Gastrocnemius medialis (tissue), 4 donors: ENCODE data around the gene MMP24. TPM values are rescaled to one million over a fixed set of nuclear protein-coding genes. Genes with fewer than 3 reads are reported as not detected.

Source experiments
- ATAC-seq, 2 donors: fragments of 150-250 bp; one replicate each; pipeline ENCODE4 v1.9.1; 2016
- DNase-seq, 2 donors: peaks; one replicate each; pipeline ENCODE4 v3.0.0-alpha.2; 2019
- H3K27ac ChIP-seq, 4 donors: fragments of 200-600 bp; sonication (generic); 1 replicate in 1 of 4; 2 replicates in 3 of 4; pipeline ENCODE4 v1.5.1; 2016 to 2018; ENCODE audit warnings: mild to moderate bottlenecking in 2 of 4, moderate library complexity in 1 of 4
- H3K27me3 ChIP-seq, 3 donors: fragments of 200-600 bp; sonication (generic) in 2 of 3; 1 replicate in 1 of 3; 2 replicates in 2 of 3; pipeline versions ENCODE4 v1.5.1 to v1.6.0; 2016 to 2019; ENCODE audit warnings: mild to moderate bottlenecking in 1 of 3, moderate library complexity in 1 of 3
- H3K36me3 ChIP-seq, 2 donors: fragments of 200-600 bp; sonication (generic) in 1 of 2; one replicate each; pipeline ENCODE4 v1.5.1; 2017 to 2018
- H3K4me1 ChIP-seq, 2 donors: fragments of 200-600 bp; sonication (generic) in 1 of 2; one replicate each; pipeline ENCODE4 v1.5.1; 2016 to 2017; ENCODE audit warnings: mild to moderate bottlenecking in 2 of 2
- H3K4me3 ChIP-seq, 4 donors: fragments of 200-600 bp; sonication (generic) in 3 of 4; 1 replicate in 1 of 4; 2 replicates in 3 of 4; pipeline ENCODE4 v1.5.1; 2016 to 2019; ENCODE audit warnings: mild to moderate bottlenecking in 2 of 4
- H3K9me3 ChIP-seq, 3 donors: fragments of 200-600 bp; sonication (generic) in 2 of 3; 1 replicate in 1 of 3; 2 replicates in 2 of 3; pipeline ENCODE4 v1.5.1; 2016 to 2019
- POLR2A ChIP-seq, 2 donors: fragments of 450-650 bp; IDR thresholded peaks; one replicate each; pipeline ENCODE4 v1.6.1; 2017; ENCODE audit warnings: antibody characterized with exemption in 2 of 2, mild to moderate bottlenecking in 2 of 2, moderate library complexity in 2 of 2
- in situ Hi-C, 4 donors: fragments of 200-750 bp; cut with MboI; loops; one replicate each; pipeline versions ENCODE4 v1.15.0 to v1.8.0; 2017; ENCODE audit warnings: low sequenced_read_pairs in 4 of 4
- intact Hi-C: fragments of 100-400 bp; cut with DNase I; formaldehyde crosslinking; loops from one replicate; pipeline ENCODE4 v1.15.1; 2023; ENCODE audit warnings: low total_unique reads
- total RNA-seq, 4 donors: library from RNA; depleted of rRNA; stranded (reverse); fragments of >200 nt; gene quantifications; one replicate each; pipeline versions ENCODE4 v1.1.0 to v1.2.3, GENCODE V29; 2016
- TF ChIP-seq, protein P1 (sequence below), 5 experiments: fragments of 450-650 bp in 3 of 5; fragments of 200-600 bp in 2 of 5; sonication (generic) in 2 of 5; IDR thresholded peaks in 4 of 5; conservative IDR thresholded peaks in 1 of 5; 1 replicate in 4 of 5; 2 replicates in 1 of 5; pipeline ENCODE4 v1.5.1; 2016 to 2019; ENCODE audit warnings: antibody characterized with exemption in 5 of 5, mild to moderate bottlenecking in 3 of 5, moderate library complexity in 3 of 5

MMP24 gene
- total RNA-seq, 4 donors from 2014 or later, result 0.07 to 0.10 TPM; not detected in 2

DNA sequence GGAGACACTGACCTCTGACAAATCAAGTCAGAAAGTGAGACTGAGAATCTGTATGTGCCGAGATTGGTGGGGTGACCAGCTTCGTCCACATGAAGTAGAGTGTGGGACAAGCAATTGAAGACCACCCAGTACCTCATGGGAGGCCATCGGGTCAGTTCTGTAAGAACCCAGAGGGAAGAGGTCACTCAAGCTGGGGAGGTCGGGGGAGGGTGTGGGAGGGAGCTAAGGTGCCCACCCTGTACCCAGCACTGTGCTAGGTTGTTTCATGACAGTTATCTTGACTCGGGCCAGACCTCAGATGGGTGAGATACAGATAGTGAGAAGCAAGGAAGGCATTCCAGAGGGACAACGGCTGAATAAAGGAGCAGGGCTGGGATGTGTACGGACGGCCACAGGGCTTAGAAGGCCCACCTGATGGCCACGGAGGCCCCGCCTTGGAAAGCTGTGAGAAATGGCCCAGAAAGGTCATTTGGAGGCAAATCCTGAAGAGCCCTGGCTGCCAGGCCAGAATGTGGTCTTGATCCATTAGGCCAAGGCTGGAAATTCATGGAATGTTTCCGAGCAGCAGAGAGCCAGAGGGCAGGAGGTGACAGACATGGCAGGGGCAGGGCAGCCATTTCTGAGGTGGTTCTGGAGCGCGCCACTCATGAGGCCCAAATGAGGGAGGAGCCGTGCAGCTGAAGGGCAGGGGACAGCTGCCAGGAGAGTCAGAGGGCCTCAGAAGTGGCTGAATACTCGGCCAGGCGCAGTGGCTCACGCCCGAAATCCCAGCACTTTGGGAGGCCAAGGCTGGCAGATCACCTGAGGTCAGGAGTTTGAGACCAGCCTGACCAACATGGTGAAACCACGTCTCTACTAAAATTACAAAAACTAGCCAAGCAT, 43.8 kb downstream of the MMP24 start:
- no peak for DNase-seq
- no peaks in the 10 kb centered on the region for H3K27me3 ChIP-seq
- no peaks in the 10 kb centered on the region for H3K9me3 ChIP-seq
- TF ChIP-seq POLR2A (IDR thresholded peaks at IDR 0.05), result no peak
- TF ChIP-seq, protein P1, sequence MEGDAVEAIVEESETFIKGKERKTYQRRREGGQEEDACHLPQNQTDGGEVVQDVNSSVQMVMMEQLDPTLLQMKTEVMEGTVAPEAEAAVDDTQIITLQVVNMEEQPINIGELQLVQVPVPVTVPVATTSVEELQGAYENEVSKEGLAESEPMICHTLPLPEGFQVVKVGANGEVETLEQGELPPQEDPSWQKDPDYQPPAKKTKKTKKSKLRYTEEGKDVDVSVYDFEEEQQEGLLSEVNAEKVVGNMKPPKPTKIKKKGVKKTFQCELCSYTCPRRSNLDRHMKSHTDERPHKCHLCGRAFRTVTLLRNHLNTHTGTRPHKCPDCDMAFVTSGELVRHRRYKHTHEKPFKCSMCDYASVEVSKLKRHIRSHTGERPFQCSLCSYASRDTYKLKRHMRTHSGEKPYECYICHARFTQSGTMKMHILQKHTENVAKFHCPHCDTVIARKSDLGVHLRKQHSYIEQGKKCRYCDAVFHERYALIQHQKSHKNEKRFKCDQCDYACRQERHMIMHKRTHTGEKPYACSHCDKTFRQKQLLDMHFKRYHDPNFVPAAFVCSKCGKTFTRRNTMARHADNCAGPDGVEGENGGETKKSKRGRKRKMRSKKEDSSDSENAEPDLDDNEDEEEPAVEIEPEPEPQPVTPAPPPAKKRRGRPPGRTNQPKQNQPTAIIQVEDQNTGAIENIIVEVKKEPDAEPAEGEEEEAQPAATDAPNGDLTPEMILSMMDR (IDR thresholded peaks at IDR 0.05 in 4 of 5, conservative IDR thresholded peaks at IDR 0.05 in 1 of 5), result no peak
- no peak for ATAC-seq
- intact Hi-C loops, result loop anchor here (10.0 kb wide), 1 partner anchor 445 kb away; the partner anchor contains the start of gene NCOA6
- no peaks in the 10 kb centered on the region for H3K4me1 ChIP-seq
- no peak overlapping the region for H3K27ac ChIP-seq
- H3K36me3 ChIP-seq, result peaks cover 0 to 11% of the 10 kb centered on the region in 2 donors
- in situ Hi-C loops, result no loop called here
- H3K4me3 ChIP-seq, result no peak overlapping the region

DNA sequence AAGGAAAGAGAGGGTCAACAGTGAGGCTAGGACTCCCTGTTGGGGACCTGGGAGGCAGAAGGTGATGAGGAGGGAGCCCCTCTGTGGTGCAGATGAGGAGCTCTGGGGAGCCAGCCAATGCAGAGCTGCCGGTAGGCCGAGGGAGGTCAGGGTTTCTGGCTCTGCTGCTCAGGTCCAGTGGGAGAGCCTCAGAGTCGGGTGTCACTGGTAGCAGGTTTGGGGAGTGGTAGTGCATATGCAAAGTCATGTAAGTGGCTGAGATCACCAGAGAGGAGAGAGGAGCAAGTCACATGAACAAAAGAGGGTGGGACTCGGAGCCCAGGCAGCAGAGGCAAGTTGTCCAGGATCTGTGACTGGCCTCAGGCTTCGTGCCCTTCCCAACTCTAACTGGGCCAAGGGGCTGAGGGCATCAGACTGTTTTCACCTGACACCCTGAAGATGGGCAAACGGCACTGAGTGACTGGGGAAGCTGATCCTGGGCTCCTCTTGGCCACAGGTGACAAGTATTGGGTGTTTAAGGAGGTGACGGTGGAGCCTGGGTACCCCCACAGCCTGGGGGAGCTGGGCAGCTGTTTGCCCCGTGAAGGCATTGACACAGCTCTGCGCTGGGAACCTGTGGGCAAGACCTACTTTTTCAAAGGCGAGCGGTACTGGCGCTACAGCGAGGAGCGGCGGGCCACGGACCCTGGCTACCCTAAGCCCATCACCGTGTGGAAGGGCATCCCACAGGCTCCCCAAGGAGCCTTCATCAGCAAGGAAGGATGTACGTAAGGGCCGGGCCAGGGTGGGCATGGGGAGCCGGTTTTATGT, 44.8 kb downstream of the MMP24 start:
- ATAC-seq (no peak), DNase-seq (no peak)
- Histone ChIP-seq H3K27me3 (no peaks in the 10 kb centered on the region), H3K4me3 (no peak overlapping the region), H3K27ac (no peak overlapping the region), H3K36me3 (peaks cover 0 to 11% of the 10 kb centered on the region in 2 donors), H3K9me3 (no peaks in the 10 kb centered on the region), H3K4me1 (peaks cover 0 to 1% of the 10 kb centered on the region in 2 donors)
- intact Hi-C loops (loop anchor here (10.0 kb wide), 1 partner anchor 446 kb away; the partner anchor contains the start of gene NCOA6), in situ Hi-C loops (no loop called here)
- TF ChIP-seq, protein P1 (IDR thresholded peaks at IDR 0.05 in 4 of 5, conservative IDR thresholded peaks at IDR 0.05 in 1 of 5), result no peak
- no peak for TF ChIP-seq POLR2A (IDR thresholded peaks at IDR 0.05)

DNA sequence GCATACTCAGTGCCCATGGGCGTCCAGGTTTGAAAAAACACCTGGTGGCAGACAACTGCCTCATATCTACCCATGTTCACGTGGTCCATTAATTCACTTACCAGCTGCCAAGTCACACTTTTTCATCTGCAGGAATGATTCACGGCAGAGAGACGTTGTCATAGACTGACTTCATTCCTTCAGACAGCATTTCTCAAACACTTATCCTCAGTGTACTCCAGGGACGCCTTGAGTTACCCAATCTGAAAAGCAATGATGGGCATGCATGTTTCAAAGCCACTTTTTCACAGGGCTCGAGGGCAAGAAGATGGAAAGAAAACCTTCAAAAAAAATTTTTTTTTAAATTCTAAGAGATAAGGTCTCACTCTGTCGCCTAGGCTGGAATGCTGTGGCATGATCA, 45.4 kb downstream of the MMP24 start:
- peaks cover 6 to 8% of the 10 kb centered on the region in 2 donors for H3K4me1 ChIP-seq
- no peak overlapping the region for H3K4me3 ChIP-seq
- ATAC-seq (no peak), DNase-seq (no peak)
- no peak overlapping the region for H3K27ac ChIP-seq
- intact Hi-C loops (loop anchor here (10.0 kb wide), 1 partner anchor 447 kb away; the partner anchor contains the start of gene NCOA6), in situ Hi-C loops (no loop called here)
- no peaks in the 10 kb centered on the region for H3K27me3 ChIP-seq
- TF ChIP-seq, protein P1 (IDR thresholded peaks at IDR 0.05 in 4 of 5, conservative IDR thresholded peaks at IDR 0.05 in 1 of 5), result no peak
- TF ChIP-seq POLR2A (IDR thresholded peaks at IDR 0.05), result no peak
- peaks cover 0 to 11% of the 10 kb centered on the region in 2 donors for H3K36me3 ChIP-seq
- no peaks in the 10 kb centered on the region for H3K9me3 ChIP-seq

DNA sequence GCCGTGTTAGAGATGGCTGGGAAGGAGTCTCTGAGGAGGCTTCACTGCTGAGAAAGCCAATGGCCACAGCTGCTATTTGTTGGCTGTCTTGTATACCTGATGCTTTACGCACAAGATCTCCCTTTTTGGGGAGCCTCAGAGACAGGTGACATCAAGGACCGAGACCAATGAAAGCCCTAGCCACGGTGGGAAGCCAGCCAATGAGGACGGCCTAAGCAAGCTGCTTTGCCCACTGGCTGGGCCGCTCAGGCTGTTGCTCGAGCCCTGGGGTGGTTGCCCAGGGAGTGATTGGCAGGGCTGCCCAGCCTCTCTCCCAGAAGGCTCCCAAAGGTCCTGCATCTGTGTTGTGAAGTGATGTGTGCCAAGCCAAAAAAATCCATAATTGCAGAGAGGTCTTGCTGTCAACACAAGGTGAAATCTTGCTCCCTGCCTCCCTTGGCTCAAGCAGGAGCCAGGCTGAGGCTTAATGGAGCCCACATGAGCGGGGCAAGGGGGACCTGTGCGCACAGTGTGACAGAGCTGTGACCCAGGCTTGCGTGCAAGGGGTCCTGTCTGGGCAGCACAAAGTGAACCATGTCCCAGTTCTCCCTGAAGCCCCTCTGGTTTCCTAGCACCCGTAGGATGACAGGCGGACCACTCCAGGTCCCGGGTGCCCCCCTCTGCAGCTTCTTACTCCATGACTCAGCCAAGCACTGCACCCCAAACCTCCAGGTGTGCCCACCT, 47.1 kb downstream of the MMP24 start:
- no peaks in the 10 kb centered on the region for H3K27me3 ChIP-seq
- in situ Hi-C loops, result no loop called here
- intact Hi-C loops, result loop anchor here (10.0 kb wide), 1 partner anchor 449 kb away; the partner anchor contains the start of gene NCOA6
- ATAC-seq (no peak), DNase-seq (no peak)
- TF ChIP-seq, protein P1 (IDR thresholded peaks at IDR 0.05 in 4 of 5, conservative IDR thresholded peaks at IDR 0.05 in 1 of 5), result no peak
- no peak for TF ChIP-seq POLR2A (IDR thresholded peaks at IDR 0.05)
- no peak overlapping the region for H3K4me3 ChIP-seq
- peaks cover 0 to 2% of the 10 kb centered on the region in 2 donors for H3K36me3 ChIP-seq
- H3K9me3 ChIP-seq, result no peaks in the 10 kb centered on the region
- H3K4me1 ChIP-seq, result peaks cover 12 to 14% of the 10 kb centered on the region in 2 donors
- H3K27ac ChIP-seq, result no peak overlapping the region
